Myocyte (in vitro differentiated cells): Measurements from ENCODE around the gene SMIM24. TPM values are rescaled to one million over a fixed set of nuclear protein-coding genes. Genes with fewer than 3 reads are reported as not detected.
"Not testable (repeated sequence)": the region's sequence is repeated elsewhere in the genome, so short reads cannot be mapped to it uniquely, and the experiment has no call there.

Source experiments
- DNase-seq: peaks from one replicate; pipeline ENCODE4 v3.0.0-alpha.2; 2012; ENCODE audit warnings: low read depth
- polyA plus RNA-seq: library from polyadenylated mRNA; unstranded; fragments of >200 nt; gene quantifications from one replicate; pipeline ENCODE4 v1.2.1, GENCODE V29; 2012; ENCODE audit warnings: missing spikeins
- total RNA-seq: library from RNA; depleted of rRNA; stranded (reverse); fragments of >200 nt; gene quantifications from 2 replicates; pipeline ENCODE4 v1.2.3, GENCODE V29; 2014

The SMIM24 gene
- not detected in 2 replicates for total RNA-seq
- not detected for polyA plus RNA-seq

DNA sequence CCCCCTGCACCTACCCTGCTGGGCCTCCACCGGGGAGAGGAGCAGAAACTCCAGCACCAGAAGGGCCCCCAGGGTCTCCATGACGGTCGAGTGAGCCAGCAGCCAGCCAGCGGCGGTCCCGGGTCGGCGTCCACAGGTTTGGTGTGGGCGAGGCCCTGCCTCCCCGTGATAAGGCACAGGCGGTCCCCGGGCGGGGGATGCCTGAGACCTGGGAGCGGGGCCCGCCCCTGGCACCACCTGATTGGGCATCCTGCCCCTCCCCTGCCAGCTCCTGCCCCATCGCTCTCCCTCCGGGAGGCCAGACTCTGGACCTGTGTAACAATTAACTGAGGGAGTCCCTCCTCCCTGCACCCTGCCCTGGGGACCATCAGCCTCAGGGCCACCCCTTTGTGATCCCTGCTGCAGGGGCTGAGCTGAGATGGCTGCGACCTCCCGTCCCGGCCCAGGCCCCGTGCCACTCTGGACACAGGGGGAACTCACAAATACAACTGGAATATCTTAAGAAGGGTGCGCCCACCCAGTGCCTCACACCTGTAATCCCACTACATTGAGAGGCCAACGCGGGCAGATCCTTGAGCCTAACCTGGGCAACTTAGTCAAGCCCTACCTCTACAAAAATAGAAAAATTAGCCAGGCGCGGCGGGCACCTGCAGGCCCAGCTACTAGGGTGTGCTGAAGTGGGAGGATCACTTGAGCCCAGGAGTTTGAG lies at the start of gene SMIM24:
TSS of gene SMIM24 (minus strand) at position 143 of the 709 bp plus-strand sequence. CDS start at position 81, 62 bp downstream.
- no peak for DNase-seq

DNA sequence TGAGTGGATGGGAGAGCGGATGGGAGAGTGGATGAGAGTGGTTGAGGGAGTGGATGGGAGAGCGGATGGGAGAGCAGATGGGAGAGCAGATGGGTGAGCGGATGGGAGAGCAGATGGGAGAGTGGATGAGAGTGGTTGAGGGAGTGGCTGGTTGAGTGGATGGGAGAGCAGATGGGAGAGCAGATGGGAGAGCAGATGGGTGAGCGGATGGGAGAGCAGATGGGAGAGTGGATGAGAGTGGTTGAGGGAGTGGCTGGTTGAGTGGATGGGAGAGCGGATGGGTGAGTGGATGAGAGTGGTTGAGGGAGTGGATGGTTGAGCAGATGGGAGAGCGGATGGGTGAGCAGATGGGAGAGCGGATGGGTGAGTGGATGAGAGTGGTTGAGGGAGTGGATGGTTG lies 49.0 kb upstream of the SMIM24 start:
- not testable (repeated sequence) for DNase-seq

- no peak for DNase-seq
Observed at GRCh38 chr19:3528539-3529211, 48.4 kb upstream of the SMIM24 start.

- DNase-seq: no peak
Observed at GRCh38 chr19:3528080-3528479, 47.8 kb upstream of the SMIM24 start.

DNA sequence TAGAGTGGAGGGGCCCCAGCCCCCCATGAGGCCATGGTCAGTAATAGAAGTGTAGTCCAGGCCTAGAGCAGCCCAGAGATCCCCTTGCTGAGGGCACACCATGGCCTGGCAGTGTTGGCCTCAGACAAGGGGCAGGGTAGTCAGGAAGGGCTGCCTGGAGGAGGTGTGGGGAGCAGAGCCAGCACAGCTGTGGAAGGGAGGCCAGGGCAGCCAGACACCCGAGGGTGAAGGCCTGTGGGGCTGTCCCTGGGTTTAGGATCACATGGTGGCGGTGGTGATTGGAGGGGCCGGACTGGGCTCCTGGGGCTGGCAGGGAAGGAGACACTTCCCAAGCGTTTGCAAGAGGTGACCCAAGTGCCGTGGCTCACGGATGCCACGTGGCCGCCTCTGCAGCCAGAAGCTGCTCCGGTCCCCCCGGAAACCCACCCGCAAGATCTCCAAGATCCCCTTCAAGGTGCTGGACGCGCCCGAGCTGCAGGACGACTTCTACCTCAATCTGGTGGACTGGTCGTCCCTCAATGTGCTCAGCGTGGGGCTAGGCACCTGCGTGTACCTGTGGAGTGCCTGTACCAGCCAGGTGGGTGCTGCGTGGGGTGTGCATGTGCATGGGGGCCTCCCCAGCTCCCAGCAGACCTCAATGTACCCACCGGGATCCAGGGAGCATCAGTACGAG lies 47.0 kb upstream of the SMIM24 start:
- DNase-seq: no peak

- DNase-seq: no peak
Observed at GRCh38 chr19:3526507-3527237, 46.3 kb upstream of the SMIM24 start.

GRCh38 chr19:3524904-3525451 lies 44.7 kb upstream of the SMIM24 start:
- DNase-seq: no peak

GRCh38 chr19:3524078-3524842 lies 43.9 kb upstream of the SMIM24 start:
- no peak for DNase-seq

- no peak for DNase-seq
Observed at GRCh38 chr19:3523361-3524077, 43.2 kb upstream of the SMIM24 start.

DNA sequence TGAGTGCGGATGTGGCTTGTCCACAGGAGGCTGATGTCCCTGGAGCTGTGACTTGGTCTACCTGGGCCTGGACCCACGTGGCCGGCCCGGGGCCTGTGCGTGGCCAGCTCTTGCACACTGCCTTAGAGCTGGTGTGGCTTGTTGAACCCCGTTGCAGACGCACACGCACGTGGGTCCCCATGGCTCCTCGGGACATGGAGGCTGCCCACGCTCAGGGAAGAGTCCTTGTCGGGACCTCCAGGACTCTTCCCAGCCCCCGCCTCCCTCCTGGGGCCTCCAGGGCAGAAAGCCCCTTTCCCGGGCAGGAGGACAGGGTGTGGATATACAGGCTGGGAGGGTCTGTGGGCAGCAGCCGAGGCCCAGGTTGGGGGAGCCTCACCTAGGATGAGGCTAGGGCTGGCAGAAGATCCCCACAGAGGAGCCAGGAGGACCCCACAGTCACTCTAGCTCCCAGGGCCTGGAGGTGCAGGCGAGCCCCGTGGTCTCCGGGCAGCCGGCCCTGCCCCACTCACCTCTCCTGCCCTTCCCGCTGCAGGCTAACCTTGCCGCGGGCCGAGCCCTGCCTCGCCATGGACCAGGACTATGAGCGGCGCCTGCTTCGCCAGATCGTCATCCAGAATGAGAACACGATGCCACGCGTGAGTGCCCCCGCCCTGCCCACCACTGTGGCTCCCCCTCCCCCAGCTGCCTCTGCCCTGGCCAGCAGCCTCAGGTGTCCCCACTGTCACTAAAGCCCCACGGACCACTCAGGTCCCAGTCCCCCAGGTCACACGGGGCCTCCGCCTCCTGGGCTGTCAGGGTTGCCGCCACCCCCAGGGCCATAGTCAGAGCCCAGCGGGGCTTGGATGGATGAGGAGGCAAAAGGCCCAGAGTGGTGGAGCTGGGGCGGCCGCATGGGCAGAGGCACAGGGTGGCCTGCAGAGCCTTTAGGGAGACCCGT lies 42.4 kb upstream of the SMIM24 start:
- no peak for DNase-seq

- DNase-seq: no peak
Observed at GRCh38 chr19:3521104-3521445, 40.8 kb upstream of the SMIM24 start.

GRCh38 chr19:3520166-3521103 lies 40.1 kb upstream of the SMIM24 start:
- DNase-seq: peak; percentile 52

- DNase-seq: no peak
Observed at GRCh38 chr19:3519126-3519525, 38.8 kb upstream of the SMIM24 start.

DNA sequence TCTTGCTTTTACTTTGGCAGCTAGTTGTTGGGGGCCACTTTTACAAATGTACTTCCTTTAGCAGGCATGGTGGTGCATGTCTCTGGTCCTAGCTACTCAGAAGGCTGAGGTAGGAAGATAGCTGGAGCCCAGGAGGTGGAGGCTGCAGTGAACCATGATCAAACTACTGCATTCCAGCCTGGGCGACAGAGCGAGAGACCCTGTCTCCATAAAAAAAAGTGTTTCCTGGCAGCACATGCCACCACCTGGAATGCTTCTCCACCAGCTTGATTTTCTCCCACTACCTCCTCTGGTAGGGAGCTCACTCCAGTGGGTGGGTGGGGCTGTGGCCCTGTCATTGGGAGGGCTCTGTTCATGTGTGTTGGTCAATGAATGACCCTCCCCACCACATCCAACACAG lies 38.3 kb upstream of the SMIM24 start:
- DNase-seq: no peak

GRCh38 chr19:3518255-3518654 lies 37.9 kb upstream of the SMIM24 start:
- no peak for DNase-seq

GRCh38 chr19:3517638-3518037 lies 37.3 kb upstream of the SMIM24 start:
- DNase-seq: no peak

GRCh38 chr19:3516675-3517207 lies 36.4 kb upstream of the SMIM24 start:
- peak; percentile 82 for DNase-seq
